ENCODE data around the gene NLRX1.
"Not testable (repeated sequence)": the region's sequence is repeated elsewhere in the genome, so short reads cannot be mapped to it uniquely, and the experiment has no call there.

Gene NLRX1

DNA sequence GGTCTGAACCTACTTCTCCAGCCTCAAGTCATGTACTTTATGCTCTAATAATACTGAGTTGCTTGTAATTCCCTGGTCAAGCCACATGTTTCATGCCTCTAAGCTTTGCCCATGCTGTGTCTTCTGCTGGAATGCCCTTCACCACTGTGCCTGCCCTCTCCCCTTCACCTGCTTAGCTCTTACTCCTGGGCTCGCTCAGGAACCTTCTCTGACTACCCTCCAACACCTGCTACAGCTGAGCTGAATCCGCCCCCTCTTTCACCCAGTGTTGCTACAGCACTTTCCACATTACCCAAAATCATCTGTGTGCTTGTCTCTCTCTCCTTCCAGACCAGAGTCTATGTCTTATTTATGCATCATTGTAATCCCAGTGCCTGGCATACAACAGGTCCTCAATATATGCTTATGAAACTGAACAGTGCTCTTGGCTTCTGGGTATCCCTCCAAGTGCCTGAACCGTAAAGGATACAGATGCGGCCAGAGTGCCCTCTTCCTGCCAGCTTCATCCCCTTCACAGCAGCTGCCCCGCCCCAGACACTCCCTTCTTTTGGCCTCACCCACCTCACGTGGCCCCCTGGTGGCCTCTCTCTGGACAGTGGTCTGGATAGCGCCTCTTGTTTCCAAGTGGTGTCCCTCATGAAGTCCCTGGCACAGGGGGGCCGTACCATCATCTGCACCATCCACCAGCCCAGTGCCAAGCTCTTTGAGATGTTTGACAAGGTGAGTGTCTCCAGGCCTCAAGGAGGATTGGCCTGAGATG is 12.6 kb upstream of the NLRX1 start:
- peak in 1 of 2 donors; percentile 56 for DNase-seq

GRCh38 chr11:119156496-119156895 is 12.0 kb upstream of the NLRX1 start:
- no peak for DNase-seq

GRCh38 chr11:119157063-119157462 is 11.5 kb upstream of the NLRX1 start:
- DNase-seq, result no peak

DNA sequence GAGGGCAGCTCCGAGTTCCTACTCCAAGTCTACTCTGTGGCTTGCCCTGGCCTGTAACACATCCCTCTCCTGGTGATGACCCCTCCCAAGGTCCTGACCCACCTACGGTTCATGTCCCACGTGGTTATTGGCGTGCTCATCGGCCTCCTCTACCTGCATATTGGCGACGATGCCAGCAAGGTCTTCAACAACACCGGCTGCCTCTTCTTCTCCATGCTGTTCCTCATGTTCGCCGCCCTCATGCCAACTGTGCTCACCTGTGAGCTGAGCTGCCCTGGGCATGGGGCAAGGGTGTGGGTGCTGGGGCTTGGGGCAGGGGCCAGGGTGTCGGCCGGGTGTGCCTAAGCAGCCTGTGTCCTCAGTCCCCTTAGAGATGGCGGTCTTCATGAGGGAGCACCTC is 10.1 kb upstream of the NLRX1 start:
- DNase-seq, result no peak

- no peak for DNase-seq
Measured at GRCh38 chr11:119160151-119160550, 8.4 kb upstream of the NLRX1 start.

GRCh38 chr11:119161871-119162270 is 6.7 kb upstream of the NLRX1 start:
- no peak for DNase-seq

DNA sequence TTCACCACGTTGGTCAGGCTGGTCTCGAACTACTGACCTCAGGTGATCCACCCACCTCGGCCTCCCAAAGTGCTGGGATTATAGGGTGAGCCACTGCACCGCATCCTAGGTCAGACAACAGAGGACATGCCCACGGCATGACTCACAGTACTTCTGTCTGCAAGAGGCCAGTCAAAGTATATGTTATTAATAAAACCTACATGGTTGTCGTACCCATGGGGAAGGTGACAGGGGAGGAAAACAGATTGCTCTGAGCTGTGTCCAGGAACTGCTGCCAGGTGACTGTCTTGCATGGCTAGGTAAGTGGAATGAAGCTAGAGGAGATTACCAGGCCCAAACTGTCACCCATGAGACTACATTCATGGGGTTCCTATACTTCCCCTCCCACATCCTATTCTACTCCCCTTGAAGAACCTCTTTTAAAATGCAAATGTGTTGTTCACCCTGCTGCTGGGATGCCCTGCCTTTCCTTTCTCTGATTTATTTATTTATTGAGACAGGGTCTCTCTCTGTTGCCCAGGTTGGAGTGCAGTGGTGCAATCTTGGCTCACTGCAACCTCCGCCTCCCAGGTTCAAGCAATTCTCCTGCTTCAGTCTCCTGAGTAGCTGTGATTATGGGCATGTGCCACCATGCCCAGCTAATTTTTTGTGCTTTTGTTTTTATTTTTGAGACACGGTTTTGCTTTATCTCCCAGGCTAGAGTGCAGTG is 2.0 kb upstream of the NLRX1 start:
- no peak for DNase-seq

GRCh38 chr11:119167077-119167458 is 1.5 kb upstream of the NLRX1 start:
- DNase-seq, result not testable (repeated sequence)

DNA sequence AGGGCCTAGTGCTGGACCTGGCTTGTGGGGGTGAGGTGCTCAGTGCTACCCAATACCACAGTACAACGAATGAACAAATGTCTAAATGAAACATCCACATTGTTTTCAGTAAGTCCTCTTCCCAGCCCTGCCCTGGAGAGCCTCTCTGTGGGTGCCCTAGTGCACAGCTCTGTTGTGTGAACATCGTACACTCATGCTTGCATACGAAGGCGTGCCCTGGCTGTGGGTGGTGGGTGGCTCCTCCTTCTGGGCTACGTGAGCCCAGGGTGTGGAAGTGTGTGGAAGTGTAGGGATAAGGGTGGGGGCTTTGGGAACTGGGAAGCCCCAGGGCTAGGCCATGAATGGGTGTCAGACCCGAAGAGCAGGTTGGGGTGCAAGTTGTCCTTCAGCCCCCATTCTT is 592 bp upstream of the NLRX1 start:
- peak; percentile 30 to 43 for DNase-seq

- peak; percentile 17 to 25 for DNase-seq
Measured at GRCh38 chr11:119169282-119169719, 776 bp downstream of the NLRX1 start.

DNA sequence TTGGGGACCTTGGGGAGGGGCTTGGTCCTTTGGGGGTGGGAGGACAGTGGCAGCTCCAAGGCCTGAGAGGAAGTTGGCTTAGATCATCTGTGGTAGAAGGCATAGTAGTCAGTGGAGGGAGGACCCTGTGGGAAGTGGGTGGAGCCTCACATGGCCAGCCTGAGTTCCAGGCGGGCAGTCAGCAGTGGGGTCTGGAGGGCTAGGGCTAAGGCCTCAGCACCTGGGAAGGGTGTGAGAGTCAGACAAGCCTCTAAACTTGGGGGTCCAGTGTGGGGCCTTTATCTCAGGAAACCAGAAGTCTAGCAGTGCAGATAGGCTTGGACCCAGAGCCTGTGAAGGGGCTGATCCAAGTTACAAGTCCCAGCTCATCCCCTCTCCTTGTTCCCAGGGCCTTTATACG is 4.0 kb downstream of the NLRX1 start:
- DNase-seq, result peak; percentile 64 to 65

GRCh38 chr11:119173453-119173852 is 4.9 kb downstream of the NLRX1 start:
- DNase-seq, result no peak

DNA sequence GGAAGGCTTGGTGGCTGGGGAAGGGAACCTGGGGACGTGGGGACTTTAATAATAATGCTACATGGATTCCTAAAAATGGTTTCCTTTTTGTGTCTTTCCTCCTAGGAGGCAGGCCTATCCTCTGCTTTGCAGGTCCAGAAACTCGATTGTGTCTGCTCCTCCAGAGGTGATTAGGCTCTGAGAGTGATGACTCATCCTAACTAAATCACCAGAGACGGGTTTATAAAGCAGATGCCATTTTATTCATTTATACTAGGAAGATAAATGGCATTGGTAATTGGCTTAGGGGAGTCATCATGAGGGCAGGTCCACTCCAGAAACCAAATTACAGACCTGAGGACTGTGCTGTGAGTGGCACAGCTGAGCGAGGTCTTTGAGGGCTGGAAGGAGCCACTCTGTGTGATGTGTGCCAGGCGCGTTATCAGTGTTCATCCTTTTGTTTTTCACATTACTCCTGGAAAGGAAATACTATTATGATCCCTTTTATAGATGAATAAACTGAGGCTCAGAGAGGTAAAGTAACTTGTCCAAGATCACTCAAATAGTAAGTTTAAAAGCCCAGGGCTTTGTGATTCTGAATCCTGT is 7.1 kb downstream of the NLRX1 start:
- DNase-seq, result no peak

DNA sequence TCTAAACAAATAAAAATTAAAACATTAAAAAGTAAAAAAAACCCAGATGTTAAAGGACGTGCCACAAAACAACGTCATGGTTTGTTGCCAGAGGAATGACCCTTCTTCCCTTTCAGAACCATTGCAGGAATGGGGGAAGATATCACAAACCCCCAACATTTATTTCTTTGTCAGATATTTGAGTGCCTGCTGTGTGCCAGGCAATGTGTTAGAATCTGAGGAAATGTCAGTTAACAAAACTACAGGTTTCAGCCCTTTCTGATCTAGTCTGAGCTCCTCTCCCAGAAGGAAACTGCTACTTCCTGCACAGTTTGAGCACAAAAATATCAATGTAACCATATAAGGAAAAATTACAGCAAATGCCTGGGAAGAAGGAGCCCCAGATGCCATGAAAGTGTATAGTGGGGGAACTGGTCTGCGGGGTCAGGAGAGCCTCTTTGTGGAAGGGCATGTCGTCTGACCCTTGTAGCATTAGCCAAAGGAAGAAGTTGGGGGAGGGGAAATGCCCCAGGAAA is 9.7 kb downstream of the NLRX1 start:
- DNase-seq, result no peak

GRCh38 chr11:119179342-119179741 is 10.8 kb downstream of the NLRX1 start:
- no peak for DNase-seq

DNA sequence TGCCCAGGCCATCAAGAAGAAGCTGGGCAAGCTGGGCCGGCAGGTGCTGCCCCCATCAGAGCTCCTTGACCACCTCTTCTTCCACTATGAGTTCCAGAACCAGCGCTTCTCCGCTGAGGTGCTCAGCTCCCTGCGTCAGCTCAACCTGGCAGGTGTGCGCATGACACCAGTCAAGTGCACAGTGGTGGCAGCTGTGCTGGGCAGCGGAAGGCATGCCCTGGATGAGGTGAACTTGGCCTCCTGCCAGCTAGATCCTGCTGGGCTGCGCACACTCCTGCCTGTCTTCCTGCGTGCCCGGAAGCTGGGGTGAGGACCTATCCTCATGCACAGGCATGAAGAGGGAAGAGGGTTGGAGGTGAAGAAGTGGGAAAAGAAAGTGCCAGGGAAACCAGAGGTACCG is 11.5 kb downstream of the NLRX1 start:
- no peak for DNase-seq

GRCh38 chr11:119180729-119181676 is 12.5 kb downstream of the NLRX1 start:
- DNase-seq, result no peak

DNA sequence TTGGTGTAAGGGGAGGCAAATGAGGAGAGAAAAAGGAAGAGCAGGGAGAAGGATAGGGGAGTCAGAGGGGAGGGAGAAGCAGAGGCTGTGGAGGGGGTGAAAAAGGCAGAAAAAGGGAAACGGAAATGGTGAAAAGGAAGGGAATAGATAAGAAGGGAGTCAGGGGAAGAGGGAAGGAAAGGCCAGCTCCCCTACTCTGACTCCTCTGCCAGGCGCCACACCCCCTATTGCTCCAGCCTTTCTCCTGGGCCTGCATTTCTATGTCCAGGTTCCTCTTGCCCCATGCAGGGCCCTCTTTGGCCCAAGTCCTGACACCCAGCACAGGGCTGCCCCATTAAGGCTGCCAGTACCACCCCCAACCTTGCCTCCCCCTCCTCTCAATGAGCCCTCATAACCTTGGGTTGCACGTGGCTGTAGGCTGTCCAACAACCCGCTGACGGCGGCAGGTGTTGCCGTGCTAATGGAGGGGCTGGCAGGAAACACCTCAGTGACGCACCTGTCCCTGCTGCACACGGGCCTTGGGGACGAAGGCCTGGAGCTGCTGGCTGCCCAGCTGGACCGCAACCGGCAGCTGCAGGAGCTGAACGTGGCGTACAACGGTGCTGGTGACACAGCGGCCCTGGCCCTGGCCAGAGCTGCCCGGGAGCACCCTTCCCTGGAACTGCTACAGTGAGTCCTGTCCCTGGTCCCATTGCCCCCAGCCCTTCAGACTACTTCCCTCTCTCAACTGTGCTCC is 13.3 kb downstream of the NLRX1 start:
- no peak for DNase-seq

DNA sequence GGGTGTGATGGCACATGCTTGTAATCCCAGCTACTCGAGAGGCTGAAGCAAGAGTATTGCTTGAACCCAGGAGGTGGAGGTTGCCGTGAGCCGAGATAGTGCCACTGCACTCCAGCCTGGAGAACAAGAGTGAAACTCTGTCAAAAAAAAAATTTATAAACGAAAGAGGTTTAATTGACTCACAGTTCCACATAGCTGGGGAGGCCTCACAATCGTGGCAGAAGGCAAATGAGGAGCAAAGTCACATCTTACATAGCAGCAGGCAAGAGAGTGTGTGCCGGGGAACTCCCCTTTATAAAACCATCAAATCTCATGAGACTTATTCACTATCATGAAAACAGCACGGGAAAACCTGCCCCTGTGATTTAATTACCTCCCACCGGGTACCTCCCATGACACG is 15.9 kb downstream of the NLRX1 start:
- not testable (repeated sequence) for DNase-seq

GRCh38 chr11:119185981-119186634 is 17.6 kb downstream of the NLRX1 start:
- DNase-seq, result no peak

GRCh38 chr11:119187123-119187892 is 18.8 kb downstream of the NLRX1 start:
- DNase-seq, result no peak
